Esophagus (tissue), 2 donors: Measurements from ENCODE around the gene ZFP14. TPM values are rescaled to one million over a fixed set of nuclear protein-coding genes. Genes with fewer than 3 reads are reported as not detected.

ENCODE experiments used
- H3K27ac ChIP-seq, 2 donors: one replicate each; pipeline ENCODE4 v1.5.1; 2013; ENCODE audit warnings: low read depth in 2 of 2, mild to moderate bottlenecking in 2 of 2, inconsistent platforms in 1 of 2, low read length in 1 of 2, moderate library complexity in 1 of 2
- H3K27me3 ChIP-seq, 2 donors: one replicate each; pipeline ENCODE4 v1.6.1; 2013; ENCODE audit warnings: low read length in 2 of 2, control low read depth in 1 of 2, mild to moderate bottlenecking in 1 of 2; ENCODE audit not compliant: insufficient read depth in 2 of 2, control insufficient read depth in 1 of 2
- H3K36me3 ChIP-seq, 2 donors: one replicate each; pipeline ENCODE4 v1.6.1; 2013; ENCODE audit warnings: low read length in 1 of 2; ENCODE audit not compliant: control insufficient read depth in 2 of 2, insufficient read depth in 2 of 2
- H3K4me1 ChIP-seq, 2 donors: one replicate each; pipeline ENCODE4 v1.6.1; 2013; ENCODE audit warnings: low read length in 1 of 2; ENCODE audit not compliant: control insufficient read depth in 2 of 2, insufficient read depth in 2 of 2
- H3K4me3 ChIP-seq, 2 donors: one replicate each; pipeline ENCODE4 v1.5.1; 2013; ENCODE audit warnings: low read length in 2 of 2, mild to moderate bottlenecking in 2 of 2, low read depth in 1 of 2, moderate library complexity in 1 of 2
- H3K9me3 ChIP-seq, 2 donors: one replicate each; pipeline ENCODE4 v1.6.1; 2013; ENCODE audit warnings: mild to moderate bottlenecking in 2 of 2, low read depth in 1 of 2, low read length in 1 of 2, moderate library complexity in 1 of 2; ENCODE audit not compliant: control insufficient read depth in 2 of 2, insufficient read depth in 1 of 2
- WGBS, 2 donors: extraction: QIAGEN DNeasy Blood & Tissue Kit; methylation state at CpG; one replicate each; pipeline ENCODE4 v1.1.7; 2013; 5-methylcytosine and 5-hydroxymethylcytosine counted together
- polyA plus RNA-seq, 2 donors: library from polyadenylated mRNA; stranded (reverse); fragments of 200-250 nt; gene quantifications; one replicate each; pipeline ENCODE4 v1.2.3, GENCODE V29; 2013
- donor health status: healthy with polysubstance abuse.
- donor health status: Bipolar disorder and iron deficiency.

ZFP14 gene
- polyA plus RNA-seq, 2 donors = 0.71 to 1.6 TPM

DNA sequence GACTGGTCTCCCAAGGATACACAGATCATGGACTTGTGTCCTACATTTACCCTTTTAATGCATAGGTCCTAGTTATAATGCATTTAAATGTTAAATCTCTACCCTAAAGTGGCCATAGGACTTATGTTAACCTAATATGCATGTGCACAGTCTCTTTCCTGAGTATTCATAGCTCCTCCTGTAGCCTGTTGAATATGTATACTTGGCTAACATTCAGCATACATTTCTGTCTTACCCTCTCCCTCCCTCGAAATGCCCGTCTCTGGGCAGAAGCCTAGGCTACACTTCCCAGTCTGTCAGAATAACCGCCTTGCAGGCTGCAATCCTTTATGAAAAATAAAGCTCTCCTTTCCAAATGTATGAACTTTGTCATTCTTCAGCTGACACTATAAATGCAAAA, 25.5 kb upstream of the ZFP14 start:
- peaks cover 7 to 8% of the 10 kb centered on the region in 2 donors for H3K36me3 ChIP-seq
- no peaks in the 10 kb centered on the region for H3K4me1 ChIP-seq
- H3K27me3 ChIP-seq = no peaks in the 10 kb centered on the region
- 97% methylated on average over 3 of the region's 3 CpGs for WGBS, 2 donors
- H3K27ac ChIP-seq = no peak overlapping the region
- H3K9me3 ChIP-seq = peaks cover 0 to 2% of the 10 kb centered on the region in 2 donors
- no peak overlapping the region for H3K4me3 ChIP-seq

- H3K4me1 ChIP-seq = no peaks in the 10 kb centered on the region
- WGBS, 2 donors = 88 to 91% methylated on average over 7 of the region's 7 CpGs
- no peaks in the 10 kb centered on the region for H3K27me3 ChIP-seq
- H3K36me3 ChIP-seq = peaks cover 0 to 8% of the 10 kb centered on the region in 2 donors
- H3K9me3 ChIP-seq = peaks cover 0 to 2% of the 10 kb centered on the region in 2 donors
- no peak overlapping the region for H3K4me3 ChIP-seq
- no peak overlapping the region for H3K27ac ChIP-seq
Observed at GRCh38 chr19:36401475-36401874, 22.5 kb upstream of the ZFP14 start.

DNA sequence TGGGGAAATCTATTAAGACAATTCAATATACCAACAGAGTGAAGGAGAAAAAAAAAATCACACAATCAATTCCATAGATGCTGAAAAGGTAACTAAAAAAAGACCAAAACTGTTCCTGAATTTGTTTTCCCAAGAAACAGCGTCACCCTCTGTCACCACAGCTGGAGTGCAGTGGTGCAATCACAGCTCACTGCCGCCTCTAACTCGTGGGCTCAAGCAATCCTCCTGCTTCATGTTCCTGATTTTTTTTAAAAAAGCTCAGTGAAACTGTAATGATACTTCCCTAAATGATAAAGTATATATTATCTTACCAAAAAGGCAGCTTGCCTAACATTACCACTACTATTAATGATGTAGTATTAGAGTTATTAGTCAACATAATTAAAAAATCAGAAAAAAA, 19.6 kb upstream of the ZFP14 start:
- peaks cover 0 to 6% of the 10 kb centered on the region in 2 donors for H3K36me3 ChIP-seq
- H3K9me3 ChIP-seq = peaks cover 0 to 3% of the 10 kb centered on the region in 2 donors
- no peak overlapping the region for H3K4me3 ChIP-seq
- WGBS, 2 donors = 90 to 96% methylated on average over 3 of the region's 3 CpGs
- no peaks in the 10 kb centered on the region for H3K27me3 ChIP-seq
- H3K4me1 ChIP-seq = no peaks in the 10 kb centered on the region
- no peak overlapping the region for H3K27ac ChIP-seq

DNA sequence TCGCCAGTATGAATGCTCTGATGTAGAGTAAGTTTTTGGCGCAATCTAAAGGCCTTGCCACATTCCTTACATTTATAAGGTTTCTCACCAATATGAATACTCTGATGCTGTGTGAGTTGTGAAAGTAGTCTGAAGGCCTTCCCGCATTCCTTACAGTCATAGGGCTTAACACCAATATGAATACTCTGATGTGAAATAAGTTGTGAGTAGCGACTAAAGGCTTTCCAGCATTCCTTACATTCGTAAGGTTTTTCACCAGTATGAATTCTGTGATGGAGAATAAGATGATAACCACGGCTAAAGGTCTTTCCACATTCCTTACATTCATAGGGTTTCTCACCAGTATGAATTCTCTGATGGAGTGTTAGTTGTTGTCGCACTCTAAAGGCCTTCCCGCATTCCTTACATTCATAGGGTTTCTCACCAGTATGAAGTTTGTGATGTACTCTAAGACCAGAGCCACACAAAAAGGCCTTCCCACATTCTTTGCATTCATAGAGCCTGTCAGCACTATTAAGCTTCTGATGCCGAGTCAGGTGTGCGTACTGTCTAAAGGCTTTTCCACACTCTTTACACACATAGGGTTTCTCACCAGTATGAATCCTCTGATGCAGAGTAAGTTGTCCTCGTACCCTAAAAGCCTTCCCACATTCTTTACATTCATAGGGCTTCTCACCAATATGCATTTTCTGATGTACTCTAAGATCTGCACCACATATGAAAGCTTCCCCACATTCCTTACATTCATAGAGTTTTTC, 14.1 kb upstream of the ZFP14 start:
- H3K4me3 ChIP-seq = no peak overlapping the region
- peaks cover 3 to 18% of the 10 kb centered on the region in 2 donors for H3K9me3 ChIP-seq

GRCh38 chr19:36379510-36379819, 464 bp upstream of the ZFP14 start:
- H3K9me3 ChIP-seq = peaks cover 0 to 2% of the 10 kb centered on the region in 2 donors
- no peaks in the 10 kb centered on the region for H3K4me1 ChIP-seq
- WGBS, 2 donors = 61 to 69% methylated on average over 10 of the region's 10 CpGs
- H3K36me3 ChIP-seq = no peaks in the 10 kb centered on the region
- H3K4me3 ChIP-seq = peak overlapping the region; percentile 73 to 94
- H3K27me3 ChIP-seq = no peaks in the 10 kb centered on the region
- peak overlapping the region; percentile 85 to 93 for H3K27ac ChIP-seq

More for the DNA sequence above, 14.1 kb upstream of the ZFP14 start:
- 98% methylated on average over 11 of the region's 11 CpGs for WGBS, 2 donors
- no peak overlapping the region for H3K27ac ChIP-seq
- H3K4me1 ChIP-seq = no peaks in the 10 kb centered on the region
- H3K36me3 ChIP-seq = peaks cover 0 to 11% of the 10 kb centered on the region in 2 donors
- no peaks in the 10 kb centered on the region for H3K27me3 ChIP-seq

- no peaks in the 10 kb centered on the region for H3K4me1 ChIP-seq
- no peak overlapping the region for H3K27ac ChIP-seq
- H3K4me3 ChIP-seq = peak overlapping the region in 1 of 2 donors; percentile 94
- no peaks in the 10 kb centered on the region for H3K36me3 ChIP-seq
- WGBS, 2 donors = 48 to 49% methylated on average over 10 of the region's 10 CpGs
- H3K9me3 ChIP-seq = peaks cover 0 to 2% of the 10 kb centered on the region in 2 donors
- H3K27me3 ChIP-seq = no peaks in the 10 kb centered on the region
Observed at GRCh38 chr19:36377541-36378178, 1.3 kb downstream of the ZFP14 start.

DNA sequence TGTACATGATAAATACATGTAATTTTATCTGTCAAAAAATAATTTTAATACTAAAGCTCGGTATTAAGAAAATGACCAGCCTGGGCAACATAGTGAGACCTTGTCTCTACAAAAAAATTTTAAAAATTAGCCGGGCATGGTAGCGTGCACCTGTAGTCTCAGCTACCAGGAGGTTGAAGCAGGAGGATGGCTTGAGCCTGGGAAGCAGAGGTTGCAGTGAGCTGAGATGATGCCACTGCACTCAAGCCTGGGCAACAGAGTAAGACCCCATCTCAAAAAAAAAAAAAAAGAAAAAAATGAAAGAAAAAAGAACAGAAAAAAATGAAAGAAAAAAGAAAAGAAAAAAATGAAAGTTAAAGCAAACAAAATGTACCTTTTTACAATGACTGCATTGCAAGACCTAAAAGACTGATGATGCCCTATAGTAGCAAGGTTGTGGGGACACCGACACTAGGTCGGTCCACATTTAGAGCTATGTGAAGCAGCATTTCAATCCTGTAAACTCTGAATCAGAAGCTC, 5.3 kb downstream of the ZFP14 start:
- 95 to 98% methylated on average over 5 of the region's 5 CpGs for WGBS, 2 donors
- Histone ChIP-seq H3K27ac (no peak overlapping the region), H3K9me3 (peaks cover 0 to 5% of the 10 kb centered on the region in 2 donors), H3K27me3 (no peaks in the 10 kb centered on the region), H3K4me3 (no peak overlapping the region), H3K36me3 (peaks cover 0 to 4% of the 10 kb centered on the region in 2 donors), H3K4me1 (no peaks in the 10 kb centered on the region)

DNA sequence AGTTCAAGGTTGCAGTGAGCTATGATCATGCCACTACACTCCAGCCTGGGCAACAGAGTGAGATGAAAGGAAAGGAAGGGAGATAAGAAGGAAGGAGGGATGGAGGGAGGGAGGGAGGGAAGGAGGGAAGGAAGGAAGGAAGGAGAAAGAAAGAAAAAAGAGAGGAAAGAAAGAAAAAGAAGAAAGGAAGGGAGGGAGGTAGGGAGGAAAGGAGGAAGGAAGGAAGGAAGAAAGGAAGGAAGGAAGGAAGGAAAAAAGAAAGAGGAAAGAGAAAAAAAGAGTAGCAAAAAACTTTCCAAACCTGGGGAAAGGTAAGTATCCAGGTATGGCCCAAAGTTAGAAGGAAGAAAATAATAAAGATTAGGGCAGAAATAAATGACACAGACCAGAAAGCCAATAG, 7.1 kb downstream of the ZFP14 start:
- Histone ChIP-seq H3K36me3 (peaks cover 0 to 8% of the 10 kb centered on the region in 2 donors), H3K4me3 (no peak overlapping the region), H3K9me3 (peaks cover 0 to 5% of the 10 kb centered on the region in 2 donors), H3K27ac (no peak overlapping the region), H3K27me3 (no peaks in the 10 kb centered on the region), H3K4me1 (no peaks in the 10 kb centered on the region)

DNA sequence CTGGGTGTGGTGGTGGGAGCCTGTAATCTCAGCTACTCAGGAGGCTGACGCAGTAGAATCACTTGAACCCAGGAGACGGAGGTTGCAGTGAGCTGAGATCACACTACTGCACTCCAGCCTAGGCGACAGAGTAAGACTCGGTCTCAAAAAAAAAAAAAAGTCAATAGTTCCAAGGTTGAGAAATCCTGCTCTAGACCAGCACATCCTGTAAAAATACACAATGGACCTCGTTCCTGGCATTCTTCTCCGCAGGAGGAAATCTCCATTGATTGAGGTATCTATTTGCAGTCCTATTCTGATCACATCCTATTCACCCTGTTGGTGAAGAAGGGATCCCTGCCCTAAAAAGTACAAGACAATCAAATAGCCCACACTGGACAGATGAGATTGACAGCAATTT, 15.2 kb downstream of the ZFP14 start:
- Histone ChIP-seq H3K9me3 (peaks cover 2 to 10% of the 10 kb centered on the region in 2 donors), H3K4me1 (no peaks in the 10 kb centered on the region), H3K36me3 (peaks cover 3 to 18% of the 10 kb centered on the region in 2 donors), H3K27me3 (no peaks in the 10 kb centered on the region), H3K27ac (no peak overlapping the region), H3K4me3 (no peak overlapping the region)
- WGBS, 2 donors = 75 to 93% methylated on average over 6 of the region's 6 CpGs
